GM19467 (cell line): Measurements from ENCODE around the gene KLF15.

Experiments used
- ATAC-seq: cut with Tn5 transposase; IDR thresholded peaks from one replicate; pipeline ENCODE4 v1.9.1; 2021; ENCODE audit warnings: mild to moderate bottlenecking, moderate library complexity; ENCODE audit not compliant: unreplicated experiment

KLF15 gene

DNA sequence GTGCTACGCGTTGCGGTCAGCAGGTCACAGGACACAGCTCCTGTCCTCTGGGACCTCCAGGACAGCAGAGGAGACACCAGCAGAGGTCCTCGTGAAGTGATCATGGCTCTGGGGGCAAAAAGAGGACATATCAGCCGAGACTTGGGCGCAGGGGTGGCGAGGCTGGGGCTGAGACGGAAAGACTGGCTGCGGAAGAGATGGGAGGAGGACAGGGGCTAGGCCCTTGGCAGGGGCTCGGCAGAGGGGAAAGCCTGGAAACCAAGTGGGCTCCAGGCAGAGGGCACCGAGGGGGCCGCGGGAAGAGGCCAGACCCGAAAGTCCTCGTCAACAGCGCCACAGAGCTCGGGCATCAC is 32.6 kb upstream of the KLF15 start:
- no peak for ATAC-seq

DNA sequence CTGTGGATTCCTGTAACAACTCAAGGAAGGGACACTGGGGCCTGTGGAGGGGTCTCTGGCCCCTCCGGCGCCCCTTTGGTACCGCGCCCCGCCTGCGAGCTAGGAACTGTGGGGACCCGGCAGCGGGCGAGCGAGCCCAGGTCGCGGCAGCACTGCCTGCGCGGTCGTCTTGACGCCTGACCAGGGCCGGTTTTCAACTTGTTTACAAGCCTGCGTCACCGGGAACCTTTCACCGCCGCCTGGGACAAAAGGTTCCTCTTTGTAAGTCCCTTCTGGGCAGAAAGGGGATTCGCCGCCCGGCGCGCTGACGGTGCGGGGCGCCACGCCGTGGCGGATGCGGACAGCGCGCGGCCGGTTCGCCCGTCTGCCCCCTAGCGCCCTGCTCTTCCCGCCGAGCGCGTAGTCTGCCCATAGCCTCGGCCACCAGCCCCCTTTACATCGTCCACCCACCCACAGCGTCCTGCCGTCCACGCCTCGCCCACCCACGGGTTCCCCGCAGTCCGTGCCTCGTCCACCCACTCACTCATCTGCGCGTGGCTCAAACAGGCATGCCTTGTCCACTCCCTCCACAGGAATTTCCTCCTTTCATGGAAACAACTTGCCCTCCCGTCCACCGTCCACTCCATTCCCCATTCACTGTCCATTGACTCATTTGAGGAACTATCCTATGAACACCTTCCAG is 32.0 kb upstream of the KLF15 start:
- no peak for ATAC-seq

DNA sequence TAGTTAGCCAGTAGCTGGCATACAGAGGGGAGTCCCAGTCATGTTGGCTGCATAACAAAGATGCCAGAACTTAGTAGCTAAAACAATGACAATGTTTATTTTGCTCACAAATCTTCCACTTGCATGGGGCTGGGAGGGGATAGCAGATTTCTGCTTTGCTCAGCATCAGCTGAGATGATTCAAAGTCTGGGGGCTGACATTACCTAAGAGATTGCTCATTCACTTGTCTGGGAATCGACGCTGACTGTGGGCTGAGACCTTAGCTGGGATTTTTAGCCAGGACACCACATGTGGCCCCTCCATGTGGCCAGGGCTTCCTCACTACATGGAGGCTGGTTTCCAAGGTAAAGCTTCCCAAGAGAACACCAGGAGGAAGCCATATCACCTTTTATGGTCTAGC is 24.8 kb upstream of the KLF15 start:
- ATAC-seq = no peak

GRCh38 chr3:126380011-126380768 is 23.0 kb upstream of the KLF15 start:
- ATAC-seq = no peak

DNA sequence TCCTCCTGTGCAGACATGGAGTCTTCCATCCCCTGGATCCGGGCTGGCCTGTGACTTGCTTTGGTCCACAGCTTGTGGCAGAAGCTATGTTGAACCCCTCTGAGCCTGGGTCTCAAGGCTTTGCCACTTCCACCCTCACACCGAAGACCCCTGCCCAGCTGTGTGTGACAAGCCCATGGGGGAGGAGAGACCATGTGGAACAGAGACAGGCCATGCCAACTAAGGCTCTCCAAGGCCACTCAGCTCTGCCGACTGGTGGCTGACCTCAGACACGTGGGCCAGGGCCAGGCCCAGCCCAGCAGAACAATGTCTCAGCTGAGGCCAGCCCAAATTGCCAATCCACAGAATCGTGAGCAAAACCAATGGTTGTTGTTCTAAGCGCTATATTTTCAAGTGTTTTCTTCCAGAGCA is 21.1 kb upstream of the KLF15 start:
- no peak for ATAC-seq

- ATAC-seq = no peak
Measured at GRCh38 chr3:126377211-126377610, 20.0 kb upstream of the KLF15 start.

DNA sequence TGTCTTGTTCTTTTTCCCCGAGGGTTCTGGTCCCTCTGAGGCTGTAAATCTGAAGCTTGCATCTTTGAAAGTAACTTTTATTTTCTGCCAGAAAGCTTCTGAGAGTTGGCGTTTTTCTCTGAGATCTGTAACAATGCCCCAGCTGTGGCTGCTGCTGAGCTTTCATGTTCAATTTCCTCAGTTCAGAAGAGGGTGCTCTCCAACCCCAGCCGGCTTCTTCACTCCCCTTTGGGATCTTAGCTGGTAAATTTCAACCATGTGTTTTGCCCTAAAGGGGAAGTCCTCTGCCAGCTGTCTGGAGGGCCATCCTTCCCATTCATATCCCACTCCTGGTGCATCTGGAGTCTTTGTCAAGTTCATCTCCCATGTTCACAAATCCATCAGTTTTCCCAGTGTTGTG is 19.2 kb upstream of the KLF15 start:
- ATAC-seq = no peak

DNA sequence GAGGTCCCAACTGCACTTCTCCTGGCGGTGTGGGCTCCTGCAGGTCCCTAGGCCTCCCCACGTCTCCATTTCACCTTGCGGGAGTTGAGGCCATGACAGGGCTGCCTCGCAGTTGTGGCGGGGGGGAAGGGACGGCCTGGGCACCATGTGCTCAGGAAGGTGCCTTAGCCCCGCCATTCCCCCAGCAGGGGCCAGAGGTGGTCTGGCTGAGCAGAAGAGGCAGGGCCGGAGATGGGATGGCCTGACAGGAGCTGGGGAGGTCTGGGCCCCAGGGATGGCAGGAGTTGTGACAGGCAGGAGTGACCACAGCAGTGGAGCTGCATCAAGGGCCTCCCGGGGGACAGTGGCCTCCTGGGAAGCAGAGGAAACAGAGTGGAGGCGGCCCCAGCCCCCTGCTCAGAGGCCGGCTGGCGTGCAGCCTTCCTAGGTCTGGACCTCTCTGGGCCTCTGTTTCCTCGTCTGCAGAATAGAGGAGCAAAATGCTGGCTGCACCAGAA is 18.7 kb upstream of the KLF15 start:
- no peak for ATAC-seq

DNA sequence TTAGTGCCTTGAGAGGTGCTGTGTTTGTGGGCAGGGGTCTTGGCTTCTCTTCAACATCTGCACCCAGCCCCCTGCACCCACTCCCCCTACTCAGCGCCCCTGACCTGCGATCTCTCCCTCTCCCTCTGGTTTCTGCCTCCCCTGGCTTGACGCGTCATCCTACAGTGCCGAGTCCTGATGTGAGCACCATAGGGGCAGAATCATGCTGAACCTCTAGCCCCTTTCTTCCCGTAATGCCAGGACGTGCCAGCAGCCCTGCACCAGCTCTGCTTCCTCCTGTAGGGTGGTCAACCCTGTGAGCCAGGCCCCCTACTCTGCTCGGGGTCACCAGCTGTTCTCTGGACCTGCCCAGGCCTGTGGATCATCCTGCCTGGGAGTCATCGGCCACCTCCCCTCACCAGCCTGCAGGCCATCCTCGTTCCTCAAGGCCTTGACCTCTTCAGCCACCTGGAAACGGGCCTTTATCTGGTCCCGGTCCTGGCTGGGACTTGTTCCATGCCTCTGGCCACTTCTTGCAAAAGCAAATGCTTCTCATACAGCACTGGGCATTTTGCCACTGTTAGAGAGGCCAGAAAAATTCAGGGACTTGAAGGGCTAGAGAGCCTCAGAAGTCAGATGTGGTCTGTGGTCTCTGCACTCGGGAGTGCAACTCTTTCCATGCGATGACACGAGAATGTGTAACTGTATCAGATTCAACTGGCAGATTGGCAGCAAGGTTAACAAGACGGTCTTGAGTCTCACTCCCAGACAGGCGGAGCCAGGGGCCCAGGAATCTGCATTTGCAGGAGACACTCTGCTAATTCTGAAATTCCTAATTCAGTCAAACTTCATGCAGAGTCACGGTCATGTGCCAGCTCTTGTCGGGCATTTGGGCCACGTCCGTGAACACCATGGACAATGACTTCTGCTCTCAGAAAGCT is 16.7 kb upstream of the KLF15 start:
- no peak for ATAC-seq

DNA sequence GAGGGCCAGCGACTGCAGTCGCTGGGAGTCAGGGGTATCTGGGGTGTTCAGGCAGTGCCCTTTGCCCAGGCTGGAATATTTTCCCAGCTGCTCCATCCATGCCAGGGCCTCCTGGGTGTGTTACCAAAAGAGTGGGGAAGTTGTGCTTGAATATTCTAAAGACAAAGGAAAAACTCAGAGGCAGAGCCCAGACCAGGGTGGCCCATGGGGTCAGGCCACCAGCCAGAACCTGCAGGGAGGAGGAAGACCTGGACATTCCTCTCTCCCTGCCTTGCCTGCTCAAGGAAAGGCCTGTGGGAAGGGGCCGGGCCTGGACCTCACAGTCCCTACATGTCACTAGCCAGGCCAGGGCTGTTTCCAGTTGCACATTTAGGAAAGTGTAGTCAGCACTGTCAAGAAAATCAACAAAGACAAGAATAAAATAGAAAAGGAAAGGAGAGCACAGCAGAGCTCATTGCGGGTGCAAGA is 16.0 kb upstream of the KLF15 start:
- ATAC-seq = no peak

- ATAC-seq = no peak
Measured at GRCh38 chr3:126372413-126373145, 15.4 kb upstream of the KLF15 start.

DNA sequence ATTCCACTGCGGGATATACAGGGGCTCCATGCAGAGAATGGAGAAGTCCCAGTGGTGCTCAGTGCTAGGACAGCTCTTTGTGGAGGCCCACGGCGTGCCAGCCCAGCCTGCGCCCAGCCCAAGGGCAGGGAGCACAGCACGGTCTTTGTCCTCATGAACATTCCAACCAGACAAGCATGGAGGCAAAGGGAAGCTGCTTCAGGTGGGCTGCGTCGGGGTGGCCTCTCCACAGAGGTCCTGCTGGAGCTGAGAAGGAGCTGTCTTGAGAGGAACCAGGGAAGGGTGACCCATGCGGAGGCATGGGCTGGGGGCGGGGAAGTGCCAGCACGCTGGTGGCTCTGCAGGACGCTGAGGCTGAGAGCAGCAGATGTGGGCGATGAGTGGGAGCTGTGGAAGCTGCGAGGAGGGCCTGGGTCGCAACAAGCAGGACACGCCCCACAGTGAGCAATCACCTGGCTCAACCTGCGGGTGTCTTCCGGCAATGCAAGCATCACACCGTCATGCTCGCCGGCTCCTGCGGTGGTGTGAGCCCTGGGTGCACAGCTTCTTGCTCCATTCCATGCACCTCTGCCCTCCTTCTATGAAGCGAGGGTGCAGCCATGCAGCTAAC is 14.0 kb upstream of the KLF15 start:
- ATAC-seq = no peak

DNA sequence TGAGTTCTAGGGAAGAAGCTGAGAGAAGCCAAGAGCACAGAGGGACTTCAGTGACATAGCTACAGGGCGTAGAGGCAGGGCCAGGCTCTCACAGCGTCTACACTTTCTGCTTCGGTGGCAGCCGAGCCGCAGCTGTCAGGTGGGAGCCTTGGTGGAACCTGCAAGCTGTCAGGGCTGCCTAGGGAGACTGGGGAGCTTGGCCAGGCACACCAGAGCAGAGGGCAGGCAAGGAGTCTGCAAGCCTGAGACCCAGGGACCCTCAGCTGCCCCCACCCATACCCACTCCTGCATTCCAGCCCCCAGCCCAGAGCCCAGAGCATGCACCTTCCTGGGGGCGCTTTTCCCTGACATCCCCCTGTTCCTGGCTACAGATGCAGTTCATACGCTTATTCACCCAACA is 13.4 kb upstream of the KLF15 start:
- no peak for ATAC-seq

DNA sequence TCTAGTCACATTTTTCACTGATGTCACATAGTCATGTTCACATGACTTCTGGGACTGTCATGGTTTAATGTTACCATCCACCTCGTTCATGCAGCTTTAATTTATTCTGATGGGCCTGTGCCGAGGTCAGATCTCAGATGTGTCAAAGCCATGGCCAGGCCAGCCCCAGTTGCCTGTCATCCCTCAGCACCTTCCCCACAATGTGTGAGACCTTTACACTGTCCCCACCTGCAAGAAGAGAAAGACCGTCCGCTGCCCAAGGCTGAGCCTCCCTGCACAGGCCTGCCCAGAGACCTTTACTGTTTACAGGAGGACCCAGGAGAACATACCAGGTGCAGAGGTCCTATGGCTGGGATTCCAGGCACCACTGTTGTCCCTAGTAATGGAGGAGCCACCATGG is 12.8 kb upstream of the KLF15 start:
- ATAC-seq = no peak

DNA sequence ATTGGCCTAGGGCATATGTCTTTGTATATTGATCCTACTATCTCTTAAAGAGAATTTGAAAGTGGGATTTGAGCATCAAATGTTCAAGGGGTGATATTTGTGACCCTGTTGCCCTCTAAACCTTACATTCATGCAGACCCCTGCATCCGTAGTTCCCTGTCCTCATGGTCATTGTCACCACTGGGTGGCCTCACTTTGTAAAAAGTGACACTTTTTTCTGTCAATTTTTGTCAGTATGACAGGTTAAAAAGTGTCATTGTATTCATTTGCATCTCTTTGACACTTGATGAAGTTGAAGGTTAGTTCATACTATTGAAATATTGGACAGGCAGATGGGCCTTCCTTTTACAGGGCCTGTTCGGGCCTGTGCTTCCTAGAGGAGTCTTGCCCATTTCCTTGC is 12.3 kb upstream of the KLF15 start:
- ATAC-seq = no peak

- no peak for ATAC-seq
Measured at GRCh38 chr3:126367316-126367805, 10.2 kb upstream of the KLF15 start.

DNA sequence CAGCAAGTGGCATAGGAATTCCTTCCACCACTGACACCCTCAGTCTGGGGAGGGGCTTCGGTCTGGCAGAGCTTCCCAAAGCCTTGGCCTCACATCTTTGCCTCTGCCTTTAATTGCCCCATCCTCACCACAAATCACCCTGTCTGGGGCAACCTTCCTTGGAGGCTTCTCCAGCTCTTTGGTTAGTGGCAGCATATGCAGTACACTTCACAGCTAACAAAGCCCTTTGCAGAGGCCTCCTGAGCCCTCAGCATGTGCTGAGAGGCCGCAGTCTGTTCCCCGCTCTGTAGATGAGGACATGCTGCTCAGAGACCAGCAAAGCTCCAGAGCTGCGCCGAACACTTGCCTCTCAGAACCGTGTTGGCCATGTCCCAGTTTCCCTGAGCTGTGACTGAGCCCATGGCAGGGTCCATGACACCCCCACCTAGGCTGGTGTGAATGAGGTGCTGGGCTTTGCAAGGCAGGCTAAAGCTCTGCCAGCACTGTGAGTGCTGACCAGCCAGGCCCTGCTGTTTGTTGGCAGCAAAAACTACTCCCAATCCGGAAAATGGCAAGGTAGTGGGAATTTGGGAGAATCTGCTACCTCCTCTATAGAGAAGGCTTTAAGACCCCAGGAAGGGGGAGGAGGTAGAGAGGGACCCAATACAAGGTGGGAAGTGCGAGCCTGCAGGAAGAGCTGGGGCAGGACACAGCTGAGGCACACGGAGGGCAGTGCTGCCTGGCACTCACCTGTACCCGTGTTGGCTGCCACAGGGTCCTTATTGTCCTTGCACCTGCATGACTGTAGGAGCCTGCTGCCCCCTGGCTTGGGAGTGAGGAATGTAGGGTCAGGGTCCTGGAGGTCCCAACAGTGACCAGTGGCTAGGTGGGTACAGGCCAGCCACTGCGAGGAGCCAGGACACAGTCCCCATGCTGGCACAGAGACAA is 8.4 kb upstream of the KLF15 start:
- ATAC-seq = no peak

- no peak for ATAC-seq
Measured at GRCh38 chr3:126364731-126365301, 7.6 kb upstream of the KLF15 start.
